NCI-H1048 (cell line): ENCODE data around the gene TMCC2.
"Not testable (repeated sequence)": the region's sequence is repeated elsewhere in the genome, so short reads cannot be mapped to it uniquely, and the experiment has no call there.

Source experiments
- DNase-seq: peaks from one replicate; lab custom pipeline; 2025; lab: John Stamatoyannopoulos, UW

TMCC2 gene

DNA sequence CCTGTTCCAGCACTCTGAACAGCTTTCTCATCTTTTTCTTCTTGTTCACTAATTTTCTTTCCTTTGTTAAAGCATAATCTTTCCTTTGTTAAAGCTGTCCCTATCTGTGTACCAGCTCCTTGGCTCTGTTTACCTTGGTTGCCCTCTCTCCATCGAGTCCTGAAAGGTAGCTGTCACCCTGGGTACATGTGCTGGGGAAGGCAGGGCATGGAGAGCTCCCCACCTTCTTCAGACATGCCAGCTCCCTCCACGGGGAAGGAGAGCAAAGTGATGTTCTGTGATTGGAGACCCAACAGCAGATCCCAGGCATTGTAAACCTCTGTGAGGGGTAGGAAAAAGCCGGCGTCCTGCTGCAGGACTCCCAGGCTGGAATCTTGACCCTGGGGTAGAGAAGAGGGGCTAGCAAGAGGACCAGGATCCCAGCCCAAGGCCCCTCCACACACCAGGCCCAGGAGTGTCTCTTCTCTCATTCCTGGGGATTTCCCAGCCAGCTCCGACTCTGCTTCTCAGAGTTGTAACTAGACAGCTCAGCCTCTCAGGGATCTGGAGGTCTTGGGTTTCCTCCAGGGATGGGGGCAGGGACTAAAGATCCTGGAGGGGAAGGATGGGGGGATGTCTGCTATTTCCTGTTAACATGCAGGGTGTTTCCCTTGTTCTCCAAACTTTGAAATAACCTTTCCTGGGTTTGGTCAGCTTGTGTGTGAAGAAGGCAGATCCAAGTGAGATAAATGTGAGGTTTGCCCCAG lies 34.4 kb downstream of the TMCC2 start:
- DNase-seq, result no peak

DNA sequence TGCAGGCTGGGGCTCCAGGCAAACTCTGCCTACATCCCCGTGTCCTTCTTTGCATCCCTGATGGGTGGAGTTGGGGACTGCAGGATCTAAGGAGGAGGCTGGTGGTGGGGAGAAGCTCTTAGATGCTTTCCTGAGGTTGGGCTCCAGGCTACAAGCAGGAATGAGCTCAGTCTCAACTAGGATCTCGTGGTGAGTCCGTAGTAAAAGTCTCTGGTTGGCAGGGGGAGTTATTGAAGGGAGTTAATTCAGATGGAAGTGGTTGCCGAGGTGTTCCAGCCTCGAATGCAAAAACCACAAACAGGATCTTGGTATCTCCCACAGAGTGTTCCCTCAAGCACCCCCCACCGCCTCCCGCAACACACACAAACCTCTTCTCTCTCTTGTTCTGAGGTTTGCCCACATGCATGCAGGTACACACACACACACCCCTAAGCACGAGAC lies 35.0 kb downstream of the TMCC2 start:
- DNase-seq, result no peak

DNA sequence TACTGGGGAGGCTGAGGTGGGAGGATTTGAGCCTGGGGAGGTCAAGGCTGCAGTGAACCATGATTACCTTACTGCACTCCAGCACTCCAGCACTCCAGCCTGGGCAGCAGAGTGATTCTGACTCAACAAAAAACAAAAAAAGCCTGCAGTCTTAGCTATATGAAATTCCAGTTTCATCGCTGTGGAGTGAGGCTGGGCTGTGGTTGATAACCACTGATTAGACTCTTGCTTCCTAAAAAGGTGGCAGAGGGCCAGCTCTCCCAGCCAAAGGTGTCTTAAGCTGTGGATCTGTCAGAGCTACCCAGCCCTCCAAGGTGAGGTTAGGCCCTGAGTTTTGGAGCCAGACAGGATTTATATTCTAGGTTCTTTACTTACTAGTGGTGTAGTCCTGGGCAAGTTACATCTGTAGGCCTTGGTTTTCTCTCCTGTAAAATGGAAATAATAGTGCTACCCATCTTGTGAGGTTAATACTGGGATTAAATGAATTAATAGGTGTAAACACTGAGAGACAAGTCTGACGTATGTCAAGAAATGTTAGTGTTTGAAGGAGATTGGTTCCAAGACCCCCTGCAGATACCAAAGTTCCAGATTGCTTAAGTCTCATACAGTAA lies 35.9 kb downstream of the TMCC2 start:
- DNase-seq, result no peak

DNA sequence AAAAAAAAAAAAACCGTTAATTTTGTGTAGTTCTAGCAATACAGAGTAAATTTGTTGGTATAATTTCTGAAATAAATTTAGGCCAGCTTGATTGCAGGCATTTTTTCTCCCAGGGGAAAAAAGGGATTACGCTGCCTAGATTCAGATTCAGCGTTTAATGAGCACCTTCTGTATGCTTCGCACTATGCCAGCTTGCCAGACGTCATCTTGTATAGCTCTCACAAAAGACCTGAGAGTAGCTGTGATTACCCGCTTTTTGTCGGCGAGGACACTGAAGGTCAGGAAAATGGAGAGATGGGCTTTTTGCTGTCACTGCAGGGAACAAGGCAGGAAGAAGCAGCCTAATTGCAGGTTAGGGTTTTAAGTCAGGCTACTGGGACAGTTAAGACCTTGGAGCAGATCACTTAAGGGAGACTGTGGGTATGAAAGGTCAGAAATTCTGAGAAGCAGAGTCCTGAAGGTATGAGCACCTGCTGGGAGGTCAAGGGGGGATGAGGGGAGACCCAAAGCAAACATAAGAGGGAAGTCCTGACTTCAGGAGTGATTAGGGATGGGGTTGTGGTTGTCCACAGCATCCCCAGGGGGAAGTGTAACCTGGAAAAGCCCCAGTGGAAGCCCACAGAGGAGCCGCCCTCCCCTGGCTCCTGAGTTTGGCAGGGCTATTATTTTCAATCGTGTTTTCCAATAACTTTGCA lies 39.0 kb downstream of the TMCC2 start:
- no peak for DNase-seq

DNA sequence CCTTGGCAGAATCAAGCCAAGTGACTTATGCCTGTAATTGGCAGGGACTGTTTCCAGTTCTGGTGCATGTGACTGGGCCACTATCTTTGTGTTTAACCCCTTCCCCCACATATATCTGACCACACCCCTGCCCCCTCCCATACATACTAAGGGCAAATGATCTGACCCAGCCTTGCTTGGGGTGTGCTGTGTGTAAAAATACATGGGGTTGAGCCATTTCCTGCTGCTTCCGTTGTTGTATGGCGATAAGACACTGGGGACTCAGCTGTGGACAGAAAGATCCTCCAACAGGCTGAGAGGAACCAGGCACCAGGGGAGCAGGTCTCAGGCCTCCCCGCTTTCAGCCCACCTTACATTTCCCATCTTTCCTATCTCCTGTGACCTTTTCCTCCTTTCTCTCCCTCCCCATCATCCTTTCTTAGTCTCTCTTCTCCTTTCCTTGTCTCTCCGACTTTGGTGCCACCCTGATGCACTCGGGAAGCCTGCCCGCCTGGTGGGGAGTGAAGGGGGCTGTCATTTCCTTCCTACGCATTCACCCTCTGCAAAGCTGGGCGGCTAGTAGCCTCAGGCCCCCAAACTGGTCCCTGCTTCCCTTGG lies 39.7 kb downstream of the TMCC2 start:
- DNase-seq, result no peak

DNA sequence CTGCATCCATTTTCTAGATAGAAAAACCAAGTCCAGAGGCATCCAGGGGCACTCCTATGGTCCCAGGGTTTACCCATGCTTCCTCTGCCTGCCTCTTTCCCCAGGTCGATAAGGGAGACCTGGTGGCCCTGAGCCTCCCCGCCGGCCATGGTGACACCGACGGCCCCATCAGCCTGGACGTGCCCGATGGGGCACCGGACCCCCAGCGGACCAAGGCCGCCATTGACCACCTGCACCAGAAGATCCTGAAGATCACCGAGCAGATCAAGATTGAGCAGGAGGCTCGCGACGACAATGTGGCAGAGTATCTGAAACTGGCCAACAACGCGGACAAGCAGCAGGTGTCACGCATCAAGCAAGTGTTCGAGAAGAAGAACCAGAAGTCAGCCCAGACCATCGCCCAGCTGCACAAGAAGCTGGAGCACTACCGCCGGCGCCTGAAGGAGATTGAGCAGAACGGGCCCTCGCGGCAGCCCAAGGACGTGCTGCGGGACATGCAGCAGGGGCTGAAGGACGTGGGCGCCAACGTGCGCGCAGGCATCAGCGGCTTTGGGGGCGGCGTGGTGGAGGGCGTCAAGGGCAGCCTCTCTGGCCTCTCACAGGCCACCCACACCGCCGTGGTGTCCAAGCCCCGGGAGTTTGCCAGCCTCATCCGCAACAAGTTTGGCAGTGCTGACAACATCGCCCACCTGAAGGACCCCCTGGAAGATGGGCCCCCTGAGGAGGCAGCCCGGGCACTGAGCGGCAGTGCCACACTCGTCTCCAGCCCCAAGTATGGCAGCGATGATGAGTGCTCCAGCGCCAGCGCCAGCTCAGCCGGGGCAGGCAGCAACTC lies 41.3 kb downstream of the TMCC2 start:
- DNase-seq, result no peak

DNA sequence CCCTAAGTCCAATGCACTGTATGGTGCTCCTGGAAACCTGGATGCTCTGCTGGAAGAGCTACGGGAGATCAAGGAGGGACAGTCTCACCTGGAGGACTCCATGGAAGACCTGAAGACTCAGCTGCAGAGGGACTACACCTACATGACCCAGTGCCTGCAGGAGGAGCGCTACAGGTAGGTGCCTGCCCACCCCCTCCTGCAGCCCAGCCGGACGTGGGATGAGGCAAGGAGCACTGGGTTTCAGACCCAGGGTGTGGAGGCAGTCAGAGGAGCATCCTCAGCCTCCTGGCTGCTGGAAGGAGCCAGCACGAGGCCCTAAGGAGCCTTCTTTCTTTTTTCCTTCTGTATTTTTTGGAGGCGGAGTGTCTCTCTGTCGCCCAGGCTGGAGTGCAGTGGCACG lies 42.0 kb downstream of the TMCC2 start:
- no peak for DNase-seq

DNA sequence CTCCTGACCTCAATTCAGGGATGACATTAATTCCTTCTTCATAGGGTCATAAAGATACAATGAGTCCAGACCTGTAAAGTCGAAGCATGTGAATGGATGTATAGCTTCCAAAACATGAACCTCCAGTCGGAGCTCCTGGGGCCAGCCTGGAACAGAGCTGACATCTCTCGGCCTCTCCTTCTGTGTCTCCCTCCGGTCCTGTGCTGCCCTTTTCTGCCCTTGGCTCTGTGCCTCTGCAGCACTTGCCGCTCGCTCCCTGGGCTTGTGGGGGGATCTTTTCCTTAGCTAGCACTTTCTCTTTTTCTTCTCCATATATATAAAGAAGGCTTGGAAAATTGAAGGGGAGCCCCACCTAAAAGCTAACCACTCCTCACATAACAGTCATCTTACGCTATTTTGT lies 42.5 kb downstream of the TMCC2 start:
- no peak for DNase-seq

DNA sequence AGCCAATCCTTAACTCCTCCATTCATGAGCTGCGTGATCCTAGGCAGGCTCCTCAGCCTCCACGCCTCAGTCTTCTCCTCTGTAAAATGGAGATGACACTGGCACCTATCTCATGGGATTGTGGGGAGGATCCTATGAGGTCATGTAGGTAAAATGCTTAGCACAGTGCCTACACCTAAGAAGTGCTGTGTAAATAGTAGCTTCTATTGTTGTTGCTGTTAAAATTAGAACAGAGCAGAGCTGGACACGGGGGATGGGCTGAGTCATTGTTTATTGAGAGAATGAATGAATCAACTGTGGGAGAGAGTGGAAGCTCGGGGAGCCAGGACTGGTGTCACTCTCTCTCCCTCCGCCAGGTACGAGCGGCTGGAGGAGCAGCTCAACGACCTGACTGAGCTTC lies 43.0 kb downstream of the TMCC2 start:
- DNase-seq, result no peak

DNA sequence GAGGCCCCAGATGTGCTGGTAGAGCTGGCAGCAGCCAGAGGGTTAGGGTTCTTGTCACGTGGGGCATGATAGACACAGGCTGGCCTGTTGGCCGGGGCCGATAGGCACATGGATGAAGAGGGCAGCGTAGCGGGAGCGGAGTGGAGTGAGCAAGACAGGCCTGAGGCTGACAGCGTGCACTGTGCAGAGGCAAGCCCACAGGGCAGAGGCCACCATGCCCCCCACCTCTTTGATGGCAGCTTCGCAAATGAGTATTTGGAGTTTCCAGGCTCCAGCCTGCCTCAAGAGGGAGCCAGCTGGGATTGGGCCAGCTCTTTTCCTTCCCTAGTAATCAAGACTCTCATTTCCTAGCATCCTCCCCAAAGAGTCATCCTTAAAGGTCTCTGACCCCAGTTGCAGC lies 43.5 kb downstream of the TMCC2 start:
- no peak for DNase-seq

DNA sequence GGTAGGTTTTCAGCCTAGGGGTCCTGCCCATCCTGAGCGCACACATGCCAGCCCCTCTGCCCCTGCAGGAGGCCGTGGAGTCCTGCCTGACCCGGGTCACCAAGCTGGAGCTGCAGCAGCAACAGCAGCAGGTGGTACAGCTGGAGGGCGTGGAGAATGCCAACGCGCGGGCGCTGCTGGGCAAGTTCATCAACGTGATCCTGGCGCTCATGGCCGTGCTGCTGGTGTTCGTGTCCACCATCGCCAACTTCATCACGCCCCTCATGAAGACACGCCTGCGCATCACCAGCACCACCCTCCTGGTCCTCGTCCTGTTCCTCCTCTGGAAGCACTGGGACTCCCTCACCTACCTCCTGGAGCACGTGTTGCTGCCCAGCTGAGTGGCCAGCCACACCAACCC lies 44.0 kb downstream of the TMCC2 start:
- no peak for DNase-seq

DNA sequence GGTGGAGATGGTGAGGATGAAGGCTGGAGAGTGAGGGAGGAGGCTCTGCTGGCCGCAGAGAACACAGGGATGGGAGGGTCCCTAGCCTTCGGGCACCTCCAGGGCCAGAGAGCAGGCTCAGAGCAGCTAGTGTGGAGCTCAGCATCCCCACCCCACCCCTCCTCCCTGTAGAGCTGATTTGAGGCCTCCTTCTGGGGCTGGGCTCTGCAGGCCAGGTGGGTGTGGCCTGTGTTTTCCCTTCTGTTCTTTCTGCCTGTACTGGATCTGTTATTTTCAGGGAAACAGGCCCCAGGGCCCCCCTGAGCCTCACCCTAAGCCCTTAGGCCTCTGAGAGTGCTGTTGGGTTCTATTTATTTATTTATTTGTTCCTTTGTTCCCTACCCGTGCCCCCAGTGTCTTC lies 44.8 kb downstream of the TMCC2 start:
- no peak for DNase-seq

DNA sequence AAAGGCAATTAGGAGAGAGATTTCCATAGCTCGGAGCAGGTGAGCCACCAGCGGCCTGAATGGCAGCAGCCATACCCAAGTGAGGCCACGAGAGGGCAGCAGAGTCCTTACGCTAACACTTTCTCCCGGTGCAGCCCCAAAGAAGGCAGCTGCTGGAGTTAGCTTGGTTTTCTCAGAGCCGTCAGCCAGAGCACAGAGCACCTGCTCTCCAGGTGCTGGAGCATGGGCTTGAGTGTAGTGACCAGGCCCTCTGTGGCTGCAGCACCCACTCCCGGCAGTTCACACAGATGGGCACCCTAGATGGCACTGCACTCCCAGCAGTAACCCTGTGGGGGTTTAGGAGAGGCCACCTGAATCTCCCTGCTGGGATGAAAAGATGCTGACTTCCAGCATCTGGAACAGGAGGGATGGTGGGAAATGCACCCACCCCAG lies 45.8 kb downstream of the TMCC2 start:
- peak; percentile 77 for DNase-seq

DNA sequence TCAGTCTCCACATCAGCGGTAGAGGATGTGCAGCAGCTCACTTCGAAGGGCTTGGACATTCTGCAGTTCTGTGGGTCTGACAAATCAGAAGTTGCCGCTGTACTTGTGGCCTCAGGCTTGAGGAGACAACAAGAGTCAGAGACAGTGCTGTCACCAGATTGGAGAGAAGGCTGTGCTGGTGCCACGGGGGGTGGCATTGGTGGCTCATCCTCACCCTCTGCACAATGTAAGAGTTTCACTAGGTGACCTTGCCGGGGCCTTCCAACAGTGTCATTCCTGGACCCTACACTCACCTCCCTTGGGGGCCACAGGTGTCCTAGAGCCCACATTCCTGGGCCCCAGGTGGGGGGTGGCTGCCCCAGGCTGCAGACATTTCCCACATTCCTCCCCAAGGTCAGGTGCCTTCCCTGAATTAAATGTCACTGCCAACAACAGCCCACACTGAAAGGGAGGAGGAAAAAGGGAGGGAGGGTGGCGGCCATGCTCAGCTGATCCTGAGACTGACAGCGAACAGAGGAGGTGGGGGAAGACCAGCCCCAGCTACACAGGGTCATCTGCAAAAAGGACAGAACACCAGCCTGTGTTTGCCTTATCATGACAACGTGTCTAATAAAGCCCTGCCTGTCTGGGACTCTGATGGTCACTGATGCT lies 46.4 kb downstream of the TMCC2 start:
- DNase-seq, result no peak

DNA sequence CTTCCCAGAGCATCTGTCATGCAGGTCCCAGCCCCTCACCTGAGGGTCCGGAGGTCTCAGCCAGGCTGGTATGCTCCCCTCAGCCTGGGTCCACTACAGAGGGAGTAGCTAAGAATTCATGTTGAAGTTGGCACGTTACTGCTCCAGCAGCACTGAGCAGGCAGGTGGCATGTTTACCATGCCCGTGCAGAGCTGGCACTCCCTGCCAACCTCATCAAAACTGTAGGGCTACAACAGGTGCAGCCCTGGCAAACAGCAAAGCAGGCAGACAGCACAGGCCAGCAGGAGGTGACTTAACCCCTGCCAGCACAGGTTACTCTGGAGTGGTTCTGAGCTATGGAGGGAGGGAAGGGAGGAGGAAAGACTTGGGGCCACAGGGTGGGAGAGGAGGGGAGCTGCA lies 47.4 kb downstream of the TMCC2 start:
- DNase-seq, result no peak

DNA sequence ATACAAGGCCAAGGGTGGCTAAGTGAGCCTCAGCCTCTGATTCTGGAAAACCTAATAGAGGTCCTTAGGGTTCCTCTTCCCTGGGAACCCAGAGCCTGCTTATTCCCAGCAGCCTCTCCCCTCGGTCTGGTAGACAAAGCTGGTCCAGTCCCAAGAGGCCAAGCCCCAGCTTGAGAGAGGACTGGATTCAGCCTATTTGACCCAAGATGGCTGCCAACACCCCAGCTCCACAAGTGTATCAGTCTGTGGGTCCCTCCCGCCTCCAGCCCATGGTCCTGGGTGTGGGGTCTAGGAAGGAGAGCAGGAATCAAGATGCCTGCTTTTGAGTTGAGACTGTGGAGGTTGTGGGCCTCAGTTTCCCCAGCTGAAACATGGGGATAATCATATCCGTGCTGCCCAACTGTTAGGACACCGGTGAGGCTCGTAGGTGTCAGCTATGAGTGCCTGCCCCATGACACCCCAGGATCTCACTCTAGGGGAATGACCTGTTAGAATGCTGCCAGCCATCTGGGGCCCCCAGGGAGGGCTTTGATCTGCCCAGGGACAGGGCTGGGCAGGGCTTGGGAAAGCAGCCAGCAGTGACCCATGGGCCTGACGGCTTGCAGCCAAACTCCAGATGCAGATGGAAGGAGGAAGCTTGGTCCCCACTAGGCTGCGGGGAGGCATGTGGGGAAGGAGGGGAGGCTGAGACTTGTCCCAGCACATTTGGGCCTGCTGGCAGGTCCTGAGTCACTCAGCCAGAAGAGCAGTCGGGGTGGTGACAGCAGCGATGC lies 48.4 kb downstream of the TMCC2 start:
- DNase-seq, result no peak

DNA sequence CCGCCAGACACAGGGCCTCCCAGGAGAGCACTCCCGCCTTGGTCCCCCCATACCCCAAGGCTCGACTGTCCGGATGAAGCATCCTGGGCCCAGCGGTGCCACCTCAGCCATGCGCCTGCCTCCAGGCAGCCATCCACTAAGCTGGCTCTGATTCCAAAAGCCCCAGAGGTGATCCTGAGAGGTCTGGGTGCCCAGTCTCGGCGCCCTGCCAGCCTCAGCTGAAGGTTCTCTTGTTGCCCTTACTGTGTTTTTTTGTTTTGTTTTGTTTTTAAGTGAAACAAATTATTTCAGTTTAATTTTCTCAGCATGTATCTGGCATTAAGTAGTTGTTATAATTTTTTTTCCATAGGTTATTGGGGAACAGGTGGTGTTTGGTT lies 48.9 kb downstream of the TMCC2 start:
- DNase-seq, result no peak

DNA sequence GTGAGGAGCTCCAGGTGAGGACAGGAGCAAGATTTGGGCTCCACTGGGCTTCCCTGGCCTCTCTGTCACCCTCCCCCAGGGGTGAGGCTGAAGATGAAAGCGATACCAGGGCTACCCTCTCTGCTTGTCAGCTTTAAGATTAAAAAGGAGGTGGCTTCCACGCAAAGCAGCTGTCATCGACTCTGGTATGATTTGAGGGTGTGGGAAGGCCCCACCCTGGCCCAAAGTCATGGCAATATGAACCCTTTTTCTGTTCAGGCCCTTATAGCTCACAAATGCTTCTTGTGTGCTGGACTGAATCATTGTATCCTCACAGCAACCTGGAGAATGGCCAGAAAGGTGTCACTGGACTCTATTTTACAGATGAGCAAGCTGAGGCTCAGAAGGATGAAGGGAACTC lies 52.2 kb downstream of the TMCC2 start:
- DNase-seq, result no peak

DNA sequence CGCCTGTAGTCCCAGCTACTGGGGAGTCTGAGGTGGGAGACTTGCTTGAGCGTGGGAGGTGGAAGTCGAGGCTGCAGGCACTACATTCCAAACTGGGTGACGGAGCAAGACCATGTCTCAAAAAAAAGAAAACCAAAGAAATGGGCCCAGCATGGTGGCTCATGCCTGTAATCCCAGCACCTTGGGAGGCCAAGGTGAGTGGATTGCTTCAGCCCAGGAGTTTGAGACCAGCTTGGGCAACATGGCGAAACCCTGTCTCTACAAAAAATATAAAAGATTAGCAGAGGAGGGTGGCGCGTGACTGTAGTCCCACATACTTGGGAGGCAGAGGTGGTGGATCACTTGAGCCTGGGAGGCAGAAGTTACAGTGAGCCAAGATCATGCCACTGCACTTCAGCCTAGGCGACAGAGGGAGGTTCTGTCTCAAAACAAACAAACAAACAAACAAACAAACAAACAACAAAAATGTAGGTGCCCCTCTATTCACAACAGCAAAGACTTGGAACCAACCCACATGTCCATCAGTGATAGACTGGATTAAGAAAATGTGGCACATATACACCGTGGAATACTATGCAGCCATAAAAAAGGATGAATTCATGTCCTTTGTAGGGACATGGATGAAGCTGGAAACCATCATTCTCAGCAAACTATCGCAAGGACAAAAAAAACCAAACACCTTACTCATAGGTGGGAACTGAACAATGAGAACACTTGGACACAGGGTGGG lies 53.1 kb downstream of the TMCC2 start:
- DNase-seq, result not testable (repeated sequence)
